ENCODE data around the gene DHPS. TPM values are rescaled to one million over a fixed set of nuclear protein-coding genes. Genes with fewer than 3 reads are reported as not detected.

The DHPS gene
- total RNA-seq, 1 donor from 2014 or later, result 68.4 TPM

GRCh38 chr19:12664406-12665280 lies 17.0 kb downstream of the DHPS start:
- Mint-ChIP-seq H3K9me3 (ENCODE audit: unreplicated experiment) (no peaks in the 10 kb centered on the region), H3K27me3 (ENCODE audit: unreplicated experiment) (no peaks in the 10 kb centered on the region), H3K27ac (ENCODE audit: unreplicated experiment) (no peak overlapping the region), H3K4me3 (ENCODE audit: unreplicated experiment) (peak overlapping the region; percentile 18), H3K4me1 (ENCODE audit: unreplicated experiment) (peaks cover 26% of the 10 kb centered on the region), H3K36me3 (ENCODE audit: unreplicated experiment) (peaks cover 7% of the 10 kb centered on the region)
- TF ChIP-seq CTCF (IDR thresholded peaks at IDR 0.05), result no peak
- DNase-seq (ENCODE audit: extremely low spot score, unreplicated experiment), result no peak

- Mint-ChIP-seq H3K4me3 (ENCODE audit: unreplicated experiment) (no peak overlapping the region), H3K27ac (ENCODE audit: unreplicated experiment) (no peak overlapping the region), H3K9me3 (ENCODE audit: unreplicated experiment) (no peaks in the 10 kb centered on the region), H3K4me1 (ENCODE audit: unreplicated experiment) (peaks cover 3% of the 10 kb centered on the region), H3K27me3 (ENCODE audit: unreplicated experiment) (no peaks in the 10 kb centered on the region), H3K36me3 (ENCODE audit: unreplicated experiment) (peaks cover 13% of the 10 kb centered on the region)
- no peak for TF ChIP-seq CTCF (IDR thresholded peaks at IDR 0.05)
- no peak for DNase-seq (ENCODE audit: extremely low spot score, unreplicated experiment)
Measured at GRCh38 chr19:12660980-12661379, 20.7 kb downstream of the DHPS start.

- Mint-ChIP-seq H3K27ac (ENCODE audit: unreplicated experiment) (no peak overlapping the region), H3K9me3 (ENCODE audit: unreplicated experiment) (no peaks in the 10 kb centered on the region), H3K27me3 (ENCODE audit: unreplicated experiment) (no peaks in the 10 kb centered on the region), H3K36me3 (ENCODE audit: unreplicated experiment) (peaks cover 23% of the 10 kb centered on the region), H3K4me3 (ENCODE audit: unreplicated experiment) (no peak overlapping the region), H3K4me1 (ENCODE audit: unreplicated experiment) (no peaks in the 10 kb centered on the region)
- no peak for DNase-seq (ENCODE audit: extremely low spot score, unreplicated experiment)
- TF ChIP-seq CTCF (IDR thresholded peaks at IDR 0.05), result no peak
Measured at GRCh38 chr19:12657966-12658365, 23.7 kb downstream of the DHPS start.

GRCh38 chr19:12656899-12657571 lies 24.6 kb downstream of the DHPS start:
- no peak for DNase-seq (ENCODE audit: extremely low spot score, unreplicated experiment)
- Mint-ChIP-seq H3K4me3 (ENCODE audit: unreplicated experiment) (no peak overlapping the region), H3K4me1 (ENCODE audit: unreplicated experiment) (no peaks in the 10 kb centered on the region), H3K27ac (ENCODE audit: unreplicated experiment) (no peak overlapping the region), H3K36me3 (ENCODE audit: unreplicated experiment) (peaks cover 22% of the 10 kb centered on the region), H3K27me3 (ENCODE audit: unreplicated experiment) (no peaks in the 10 kb centered on the region), H3K9me3 (ENCODE audit: unreplicated experiment) (no peaks in the 10 kb centered on the region)
- no peak for TF ChIP-seq CTCF (IDR thresholded peaks at IDR 0.05)

- no peaks in the 10 kb centered on the region for H3K27me3 Mint-ChIP-seq (ENCODE audit: unreplicated experiment)
- no peak for DNase-seq (ENCODE audit: extremely low spot score, unreplicated experiment)
- no peaks in the 10 kb centered on the region for H3K4me1 Mint-ChIP-seq (ENCODE audit: unreplicated experiment)
- no peak overlapping the region for H3K4me3 Mint-ChIP-seq (ENCODE audit: unreplicated experiment)
- H3K27ac Mint-ChIP-seq (ENCODE audit: unreplicated experiment), result no peak overlapping the region
- no peak for TF ChIP-seq CTCF (IDR thresholded peaks at IDR 0.05)
- no peaks in the 10 kb centered on the region for H3K9me3 Mint-ChIP-seq (ENCODE audit: unreplicated experiment)
- peaks cover 31% of the 10 kb centered on the region for H3K36me3 Mint-ChIP-seq (ENCODE audit: unreplicated experiment)
Measured at GRCh38 chr19:12655546-12655945, 26.1 kb downstream of the DHPS start.
